ENCODE data around the gene GJB4. TPM values are rescaled to one million over a fixed set of nuclear protein-coding genes. Genes with fewer than 3 reads are reported as not detected.
A peak's percentile ranks its signal among the peaks of the same experiment; 100 is the strongest.

The GJB4 gene
- not detected for total RNA-seq (2013)
- polyA plus RNA-seq (not detected), polyA minus RNA-seq (not detected in 2 replicates), total RNA-seq (0 to 0.23 (median 0) reads per million in 11 experiments)

DNA sequence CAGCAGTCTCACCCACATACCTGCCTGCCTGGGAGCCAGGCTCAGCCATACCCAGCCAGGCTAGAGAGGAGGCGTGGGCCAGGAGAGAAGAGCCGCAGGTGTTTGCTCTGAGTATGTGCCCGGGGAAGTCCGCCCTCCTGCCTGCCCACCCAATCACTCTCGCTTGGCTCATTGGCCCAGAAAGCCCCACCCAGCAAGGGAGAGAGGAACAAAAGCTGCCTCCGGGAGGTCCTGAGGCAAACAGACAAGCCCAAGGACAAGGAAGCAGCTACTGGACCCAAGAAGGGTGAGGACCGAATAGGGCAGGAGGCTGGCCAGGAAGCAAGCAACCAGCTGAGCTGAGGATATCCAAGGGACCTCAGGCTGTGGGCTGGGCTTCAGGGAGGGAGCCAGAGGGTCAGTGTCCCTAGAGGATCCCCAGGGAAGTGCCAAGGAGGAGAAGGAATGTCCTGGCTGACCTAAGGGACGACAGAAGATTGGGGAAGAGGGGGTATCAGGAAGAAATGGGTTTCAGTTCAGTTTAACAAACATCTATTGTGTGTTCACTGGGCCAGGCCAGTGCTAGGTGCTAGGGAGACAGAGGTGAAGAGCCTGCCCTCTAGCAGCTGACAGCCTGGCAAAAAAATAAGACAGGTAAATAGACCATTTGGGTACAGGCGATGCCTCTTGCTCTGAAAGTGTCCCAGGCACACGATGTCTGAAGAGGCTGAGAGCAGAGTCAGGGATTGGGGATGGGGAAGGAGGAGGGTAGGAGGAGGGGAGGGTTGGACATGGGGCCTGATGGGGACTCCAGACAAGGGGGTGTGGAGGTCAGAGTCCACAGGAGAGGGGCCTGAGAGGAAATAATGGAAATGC, at the start of gene GJB4:
Gene GJB4, plus strand, starts transcription at position 238 of the 855 bp plus-strand sequence. CDS start 1,515 bp downstream, outside the sequence.
- H3K4me3 ChIP-seq (replicated peaks in 1 of 3; ENCODE audit: low read depth in 2 of 3, low read length in 3 of 3), result no peak within 1 kb of the TSS
- intact Hi-C loops (cut with micrococcal nuclease), result no loop called here
- H4K20me1 ChIP-seq (ENCODE audit: insufficient read depth, low read length), result no peaks in the 10 kb centered on the region
- no peak within 1 kb of the TSS for H2AFZ ChIP-seq (ENCODE audit: insufficient read depth, low read depth, low read length, poor library complexity, severe bottlenecking)
- H3K4me3 Mint-ChIP-seq, result peak within 1 kb of the TSS in 1 of 2 donors; percentile 20
- no peak for DNase-seq
- peaks cover 1 to 7% (median 3%) of the 10 kb centered on the region in 3 donors for H3K27me3 Mint-ChIP-seq (ENCODE audit: low read depth in 3 of 3)
- H3K79me2 ChIP-seq (ENCODE audit: insufficient read depth, low read length), result no peaks in the 10 kb centered on the region
- H3K4me1 Mint-ChIP-seq, result no peaks in the 10 kb centered on the region
- no peak within 1 kb of the TSS for H3K4me2 ChIP-seq (replicated peaks; ENCODE audit: extremely low read depth, low read length, poor library complexity, severe bottlenecking)
- TF ChIP-seq, protein P1, sequence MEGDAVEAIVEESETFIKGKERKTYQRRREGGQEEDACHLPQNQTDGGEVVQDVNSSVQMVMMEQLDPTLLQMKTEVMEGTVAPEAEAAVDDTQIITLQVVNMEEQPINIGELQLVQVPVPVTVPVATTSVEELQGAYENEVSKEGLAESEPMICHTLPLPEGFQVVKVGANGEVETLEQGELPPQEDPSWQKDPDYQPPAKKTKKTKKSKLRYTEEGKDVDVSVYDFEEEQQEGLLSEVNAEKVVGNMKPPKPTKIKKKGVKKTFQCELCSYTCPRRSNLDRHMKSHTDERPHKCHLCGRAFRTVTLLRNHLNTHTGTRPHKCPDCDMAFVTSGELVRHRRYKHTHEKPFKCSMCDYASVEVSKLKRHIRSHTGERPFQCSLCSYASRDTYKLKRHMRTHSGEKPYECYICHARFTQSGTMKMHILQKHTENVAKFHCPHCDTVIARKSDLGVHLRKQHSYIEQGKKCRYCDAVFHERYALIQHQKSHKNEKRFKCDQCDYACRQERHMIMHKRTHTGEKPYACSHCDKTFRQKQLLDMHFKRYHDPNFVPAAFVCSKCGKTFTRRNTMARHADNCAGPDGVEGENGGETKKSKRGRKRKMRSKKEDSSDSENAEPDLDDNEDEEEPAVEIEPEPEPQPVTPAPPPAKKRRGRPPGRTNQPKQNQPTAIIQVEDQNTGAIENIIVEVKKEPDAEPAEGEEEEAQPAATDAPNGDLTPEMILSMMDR (IDR thresholded peaks at IDR 0.05), result no peak
- no peaks in the 10 kb centered on the region for H3K36me3 Mint-ChIP-seq
- no peak within 1 kb of the TSS for H3K27ac ChIP-seq (ENCODE audit: low read depth in 1 of 2, low read length in 2 of 2)
- no peaks in the 10 kb centered on the region for H3K9me3 ChIP-seq (replicated peaks in 1 of 2; ENCODE audit: control insufficient read depth in 1 of 2, insufficient read depth in 1 of 2, low read length in 2 of 2)
- no peaks in the 10 kb centered on the region for H3K27me3 ChIP-seq (ENCODE audit: control insufficient read depth in 2 of 2, insufficient read depth in 2 of 2, low read length in 2 of 2)
- WGBS (ENCODE audit: insufficient coverage), result 73% methylated on average over 7 of the region's 10 CpGs
- no peaks in the 10 kb centered on the region for H3K36me3 ChIP-seq (replicated peaks in 1 of 2; ENCODE audit: control insufficient read depth in 1 of 2, insufficient read depth in 2 of 2, low read length in 2 of 2)
- H3K9me3 Mint-ChIP-seq, result peaks cover 0 to 3% (median 0%) of the 10 kb centered on the region in 7 donors
- no peak within 1 kb of the TSS for H3K27ac Mint-ChIP-seq
- H3K9ac ChIP-seq (ENCODE audit: insufficient read depth, low read length, poor library complexity, severe bottlenecking), result no peak within 1 kb of the TSS
- H3K4me1 ChIP-seq (ENCODE audit: control insufficient read depth in 1 of 2, insufficient read depth in 2 of 2, low read length in 2 of 2), result no peaks in the 10 kb centered on the region

DNA sequence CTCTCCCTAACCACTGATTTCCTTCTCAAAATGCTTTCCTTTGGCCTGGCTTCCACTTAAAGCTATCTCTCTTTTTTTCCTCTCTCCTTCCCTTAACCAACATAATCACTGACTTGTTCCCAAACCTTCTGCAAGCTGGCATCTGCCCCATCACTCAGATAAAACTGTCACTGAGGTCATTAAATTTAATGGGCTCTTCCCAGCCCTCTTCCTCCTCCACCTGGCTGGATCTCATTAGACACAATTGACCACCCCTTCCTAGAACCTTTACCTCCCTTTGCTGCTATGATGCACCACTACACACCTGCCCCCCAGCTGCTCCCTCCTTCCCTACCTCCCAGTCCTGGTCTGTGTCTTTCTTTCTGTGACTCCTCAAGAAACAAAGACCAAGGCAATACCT, 48.7 kb upstream of the GJB4 start:
- H4K20me1 ChIP-seq (ENCODE audit: insufficient read depth, low read length), result no peaks in the 10 kb centered on the region
- no peaks in the 10 kb centered on the region for H3K4me1 ChIP-seq (ENCODE audit: control insufficient read depth in 1 of 2, insufficient read depth in 2 of 2, low read length in 2 of 2)
- intact Hi-C loops (cut with micrococcal nuclease), result no loop called here
- Mint-ChIP-seq H3K4me3 (no peak overlapping the region), H3K27me3 (ENCODE audit: low read depth in 3 of 3) (peaks cover 2 to 8% (median 3%) of the 10 kb centered on the region in 3 donors), H3K27ac (no peak overlapping the region), H3K9me3 (peaks cover 0 to 2% (median 0%) of the 10 kb centered on the region in 7 donors), H3K36me3 (no peaks in the 10 kb centered on the region), H3K4me1 (no peaks in the 10 kb centered on the region)
- DNase-seq, result no peak
- no peak overlapping the region for H3K4me2 ChIP-seq (replicated peaks; ENCODE audit: extremely low read depth, low read length, poor library complexity, severe bottlenecking)
- H3K4me3 ChIP-seq (replicated peaks in 1 of 3; ENCODE audit: low read depth in 2 of 3, low read length in 3 of 3), result no peak overlapping the region
- no peaks in the 10 kb centered on the region for H3K9me3 ChIP-seq (replicated peaks in 1 of 2; ENCODE audit: control insufficient read depth in 1 of 2, insufficient read depth in 1 of 2, low read length in 2 of 2)
- H3K27ac ChIP-seq (ENCODE audit: low read depth in 1 of 2, low read length in 2 of 2), result no peak overlapping the region
- H2AFZ ChIP-seq (ENCODE audit: insufficient read depth, low read depth, low read length, poor library complexity, severe bottlenecking), result no peak overlapping the region
- TF ChIP-seq, protein P1 (IDR thresholded peaks at IDR 0.05), result no peak
- no peak overlapping the region for H3K9ac ChIP-seq (ENCODE audit: insufficient read depth, low read length, poor library complexity, severe bottlenecking)
- H3K36me3 ChIP-seq (replicated peaks in 1 of 2; ENCODE audit: control insufficient read depth in 1 of 2, insufficient read depth in 2 of 2, low read length in 2 of 2), result no peaks in the 10 kb centered on the region
- H3K27me3 ChIP-seq (ENCODE audit: control insufficient read depth in 2 of 2, insufficient read depth in 2 of 2, low read length in 2 of 2), result no peaks in the 10 kb centered on the region
- no peaks in the 10 kb centered on the region for H3K79me2 ChIP-seq (ENCODE audit: insufficient read depth, low read length)

Data from CD14-positive monocyte (primary cell).